Large intestine (tissue), 3 donors: ENCODE results near the gene NOC4L. TPM values are rescaled to one million over a fixed set of nuclear protein-coding genes. Genes with fewer than 3 reads are reported as not detected.

Experiments
- DNase-seq, 2 donors: peaks; one replicate each; pipeline versions ENCODE4 v3.0.0 to v3.0.0-alpha.2; 2013
- H3K27ac ChIP-seq: one replicate; pipeline ENCODE4 v1.5.1; 2013; ENCODE audit warnings: low read length
- H3K27me3 ChIP-seq: 2 replicates; pipeline ENCODE4 v1.6.1; 2013; ENCODE audit warnings: low read length; ENCODE audit not compliant: control insufficient read depth, insufficient read depth
- H3K36me3 ChIP-seq: 2 replicates; pipeline ENCODE4 v1.6.1; 2013; ENCODE audit warnings: low read length; ENCODE audit not compliant: control insufficient read depth, insufficient read depth
- H3K4me1 ChIP-seq: one replicate; pipeline ENCODE4 v1.6.1; 2013; ENCODE audit warnings: low read length; ENCODE audit not compliant: control insufficient read depth, insufficient read depth
- H3K4me3 ChIP-seq: one replicate; pipeline ENCODE4 v1.5.1; 2013; ENCODE audit warnings: low read length
- H3K9me3 ChIP-seq: one replicate; pipeline ENCODE4 v1.6.1; 2013; ENCODE audit warnings: mild to moderate bottlenecking, low read depth, low read length, moderate library complexity; ENCODE audit not compliant: control insufficient read depth
- WGBS: methylation state at CpG from one replicate; pipeline ENCODE4 v1.1.5; 2013; ENCODE audit warnings: low lambda C conversion rate; ENCODE audit not compliant: insufficient coverage; 5-methylcytosine and 5-hydroxymethylcytosine counted together
- polyA plus RNA-seq: library from polyadenylated mRNA; unstranded; fragments of 120-200 nt; gene quantifications from one replicate; pipeline ENCODE4 v1.2.1, GENCODE V29; 2013

Gene NOC4L
- polyA plus RNA-seq, 1 donor, result 13.5 TPM

- Histone ChIP-seq H3K27ac (no peak overlapping the region), H3K4me3 (no peak overlapping the region), H3K9me3 (no peaks in the 10 kb centered on the region), H3K27me3 (no peaks in the 10 kb centered on the region), H3K4me1 (no peaks in the 10 kb centered on the region), H3K36me3 (peaks cover 28% of the 10 kb centered on the region)
- 100% methylated on average over 3 of the region's 7 CpGs for WGBS
- DNase-seq, result no peak
Observed at GRCh38 chr12:132106921-132107320, 37.3 kb upstream of the NOC4L start.

GRCh38 chr12:132108211-132108832, 35.9 kb upstream of the NOC4L start:
- H3K36me3 ChIP-seq, result peaks cover 26% of the 10 kb centered on the region

GRCh38 chr12:132109741-132110140, 34.5 kb upstream of the NOC4L start:
- WGBS, result no CpG with 5 or more reads among the region's 8 CpGs
- no peak overlapping the region for H3K27ac ChIP-seq
- H3K4me1 ChIP-seq, result no peaks in the 10 kb centered on the region
- H3K36me3 ChIP-seq, result peaks cover 35% of the 10 kb centered on the region
- H3K27me3 ChIP-seq, result no peaks in the 10 kb centered on the region
- H3K9me3 ChIP-seq, result no peaks in the 10 kb centered on the region
- H3K4me3 ChIP-seq, result no peak overlapping the region
- DNase-seq, result no peak

More at GRCh38 chr12:132108211-132108832, 35.9 kb upstream of the NOC4L start:
- no peaks in the 10 kb centered on the region for H3K27me3 ChIP-seq
- DNase-seq, result no peak
- no CpG with 5 or more reads among the region's 16 CpGs for WGBS
- no peak overlapping the region for H3K4me3 ChIP-seq
- no peak overlapping the region for H3K27ac ChIP-seq
- H3K9me3 ChIP-seq, result no peaks in the 10 kb centered on the region
- H3K4me1 ChIP-seq, result no peaks in the 10 kb centered on the region

- no peak overlapping the region for H3K4me3 ChIP-seq
- no peaks in the 10 kb centered on the region for H3K4me1 ChIP-seq
- no CpG with 5 or more reads among the region's 3 CpGs for WGBS
- no peaks in the 10 kb centered on the region for H3K9me3 ChIP-seq
- H3K27me3 ChIP-seq, result no peaks in the 10 kb centered on the region
- DNase-seq, result no peak
- H3K36me3 ChIP-seq, result peaks cover 39% of the 10 kb centered on the region
- H3K27ac ChIP-seq, result no peak overlapping the region
Observed at GRCh38 chr12:132110677-132111076, 33.6 kb upstream of the NOC4L start.

- WGBS, result no CpG with 5 or more reads among the region's 19 CpGs
- Histone ChIP-seq H3K36me3 (peaks cover 44% of the 10 kb centered on the region), H3K27ac (no peak overlapping the region), H3K27me3 (no peaks in the 10 kb centered on the region), H3K4me3 (no peak overlapping the region), H3K4me1 (no peaks in the 10 kb centered on the region), H3K9me3 (no peaks in the 10 kb centered on the region)
- DNase-seq, result no peak
Observed at GRCh38 chr12:132111654-132112304, 32.5 kb upstream of the NOC4L start.

- H3K9me3 ChIP-seq, result peaks cover 4% of the 10 kb centered on the region
- H3K36me3 ChIP-seq, result peaks cover 39% of the 10 kb centered on the region
- no peak overlapping the region for H3K27ac ChIP-seq
- H3K4me3 ChIP-seq, result no peak overlapping the region
- H3K4me1 ChIP-seq, result no peaks in the 10 kb centered on the region
- DNase-seq, result no peak
- H3K27me3 ChIP-seq, result no peaks in the 10 kb centered on the region
- WGBS, result no CpG with 5 or more reads among the region's 6 CpGs
Observed at GRCh38 chr12:132114667-132115066, 29.6 kb upstream of the NOC4L start.

GRCh38 chr12:132115500-132115899, 28.8 kb upstream of the NOC4L start:
- DNase-seq, result no peak
- H3K27ac ChIP-seq, result no peak overlapping the region
- WGBS, result no CpG with 5 or more reads among the region's 9 CpGs
- peaks cover 40% of the 10 kb centered on the region for H3K36me3 ChIP-seq
- H3K9me3 ChIP-seq, result peaks cover 4% of the 10 kb centered on the region
- H3K4me3 ChIP-seq, result no peak overlapping the region
- H3K4me1 ChIP-seq, result no peaks in the 10 kb centered on the region
- H3K27me3 ChIP-seq, result no peaks in the 10 kb centered on the region

GRCh38 chr12:132116709-132117557, 27.3 kb upstream of the NOC4L start:
- peaks cover 34% of the 10 kb centered on the region for H3K36me3 ChIP-seq

GRCh38 chr12:132117558-132117875, 26.7 kb upstream of the NOC4L start:
- DNase-seq, result no peak
- H3K4me1 ChIP-seq, result no peaks in the 10 kb centered on the region
- H3K27me3 ChIP-seq, result no peaks in the 10 kb centered on the region
- H3K4me3 ChIP-seq, result no peak overlapping the region
- H3K9me3 ChIP-seq, result peaks cover 4% of the 10 kb centered on the region
- no CpG with 5 or more reads among the region's 10 CpGs for WGBS
- H3K36me3 ChIP-seq, result peaks cover 39% of the 10 kb centered on the region
- no peak overlapping the region for H3K27ac ChIP-seq

More at GRCh38 chr12:132116709-132117557, 27.3 kb upstream of the NOC4L start:
- no peaks in the 10 kb centered on the region for H3K4me1 ChIP-seq
- no peak for DNase-seq
- no peaks in the 10 kb centered on the region for H3K27me3 ChIP-seq
- H3K9me3 ChIP-seq, result peaks cover 4% of the 10 kb centered on the region
- no CpG with 5 or more reads among the region's 58 CpGs for WGBS
- no peak overlapping the region for H3K4me3 ChIP-seq
- no peak overlapping the region for H3K27ac ChIP-seq

- Histone ChIP-seq H3K4me1 (no peaks in the 10 kb centered on the region), H3K27me3 (no peaks in the 10 kb centered on the region), H3K36me3 (peaks cover 43% of the 10 kb centered on the region), H3K27ac (no peak overlapping the region), H3K9me3 (peaks cover 4% of the 10 kb centered on the region), H3K4me3 (no peak overlapping the region)
- no CpG with 5 or more reads among the region's 22 CpGs for WGBS
- no peak for DNase-seq
Observed at GRCh38 chr12:132118876-132119275, 25.4 kb upstream of the NOC4L start.
